Nucleus accumbens (tissue), 56 donors: ENCODE measurements around the gene OPCML.

Experiments used
- DNase-seq, 56 donors: peaks; one replicate each; lab custom pipeline; 2025; lab: John Stamatoyannopoulos, UW

The OPCML gene

DNA sequence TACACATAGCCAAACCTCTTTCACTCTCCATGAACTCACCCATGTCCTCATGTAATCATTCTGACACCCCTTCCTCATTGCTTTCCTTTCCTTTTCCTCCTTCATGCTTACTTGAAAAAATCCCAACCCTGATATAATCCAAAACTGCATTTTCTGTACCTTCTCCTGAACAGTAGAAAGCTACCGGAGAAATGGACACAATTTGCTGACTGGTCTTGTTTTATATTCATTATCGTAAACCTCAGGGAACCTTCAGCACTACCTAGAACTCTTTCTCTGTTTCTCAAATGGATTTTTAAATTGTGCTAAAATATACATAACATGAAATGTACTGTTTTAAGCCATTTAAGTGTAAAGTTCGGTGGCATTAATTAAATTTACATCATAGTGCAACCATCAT, 1165.0 kb downstream of the OPCML start:
- no peak for DNase-seq

DNA sequence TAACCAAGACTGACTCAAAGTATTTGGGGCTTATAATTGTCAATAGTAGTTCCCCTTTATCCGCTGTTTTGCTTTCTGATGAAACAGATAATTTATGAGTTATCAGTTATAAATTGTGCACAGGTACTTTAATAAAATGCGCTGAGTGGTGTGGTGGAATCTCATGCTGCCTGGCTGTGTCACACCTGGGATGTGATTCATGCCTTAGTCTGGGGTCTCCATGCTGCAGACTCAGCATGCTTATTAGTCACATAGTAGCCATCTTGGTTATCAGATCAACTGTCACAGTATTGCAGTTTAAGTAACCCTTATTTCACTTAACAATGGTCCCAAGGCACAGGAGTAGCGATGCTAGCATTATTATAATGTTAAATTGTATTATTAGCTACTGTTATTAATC, 1166.7 kb downstream of the OPCML start:
- no peak for DNase-seq
